Measurements from ENCODE around the gene CYP2C18.

Gene CYP2C18

GRCh38 chr10:94687625-94688248, 4.2 kb downstream of the CYP2C18 start:
- no peak overlapping the region for H3K4me3 ChIP-seq (ENCODE audit: low read depth, low read length)
- TF ChIP-seq CTCF (IDR thresholded peaks at IDR 0.05; ENCODE audit: control insufficient read depth, extremely low read depth, insufficient read depth), result no peak
- no peak for DNase-seq (ENCODE audit: low read depth)

GRCh38 chr10:94706089-94706488, 22.6 kb downstream of the CYP2C18 start:
- no peak for TF ChIP-seq CTCF (IDR thresholded peaks at IDR 0.05; ENCODE audit: control insufficient read depth, extremely low read depth, insufficient read depth)
- DNase-seq (ENCODE audit: low read depth), result no peak
- no peak overlapping the region for H3K4me3 ChIP-seq (ENCODE audit: low read depth, low read length)

GRCh38 chr10:94710578-94710977, 27.0 kb downstream of the CYP2C18 start:
- DNase-seq (ENCODE audit: low read depth), result no peak
- H3K4me3 ChIP-seq (ENCODE audit: low read depth, low read length), result no peak overlapping the region
- no peak for TF ChIP-seq CTCF (IDR thresholded peaks at IDR 0.05; ENCODE audit: control insufficient read depth, extremely low read depth, insufficient read depth)

GRCh38 chr10:94725871-94726270, 42.3 kb downstream of the CYP2C18 start:
- DNase-seq (ENCODE audit: low read depth), result no peak
- no peak overlapping the region for H3K4me3 ChIP-seq (ENCODE audit: low read depth, low read length)
- TF ChIP-seq CTCF (IDR thresholded peaks at IDR 0.05; ENCODE audit: control insufficient read depth, extremely low read depth, insufficient read depth), result no peak

- no peak for TF ChIP-seq CTCF (IDR thresholded peaks at IDR 0.05; ENCODE audit: control insufficient read depth, extremely low read depth, insufficient read depth)
These were observed 51.7 kb downstream of the CYP2C18 start for GRCh38 chr10:94735197-94735596.

GRCh38 chr10:94738588-94738987, 55.1 kb downstream of the CYP2C18 start:
- TF ChIP-seq CTCF (IDR thresholded peaks at IDR 0.05; ENCODE audit: control insufficient read depth, extremely low read depth, insufficient read depth), result no peak
- no peak overlapping the region for H3K4me3 ChIP-seq (ENCODE audit: low read depth, low read length)
- no peak for DNase-seq (ENCODE audit: low read depth)

More at GRCh38 chr10:94735197-94735596, 51.7 kb downstream of the CYP2C18 start:
- no peak overlapping the region for H3K4me3 ChIP-seq (ENCODE audit: low read depth, low read length)
- DNase-seq (ENCODE audit: low read depth), result no peak

- TF ChIP-seq CTCF (IDR thresholded peaks at IDR 0.05; ENCODE audit: control insufficient read depth, extremely low read depth, insufficient read depth), result no peak
- DNase-seq (ENCODE audit: low read depth), result no peak
- H3K4me3 ChIP-seq (ENCODE audit: low read depth, low read length), result no peak overlapping the region
These were observed 63.6 kb downstream of the CYP2C18 start for GRCh38 chr10:94747137-94747536.
